Heart right ventricle (tissue), 16 donors: ENCODE results near the gene KIF3A. TPM values are rescaled to one million over a fixed set of nuclear protein-coding genes. Genes with fewer than 3 reads are reported as not detected.

Experiments used
- ATAC-seq, 8 donors: fragments of 200-7000 bp; cut with Tn5 transposase; one replicate each; pipeline ENCODE4 v1.9.1; 2020; ENCODE audit warnings: mild to moderate bottlenecking in 8 of 8, moderate library complexity in 8 of 8, moderate number of reproducible peaks in 1 of 8
- DNase-seq, 2 donors: peaks; one replicate each; pipeline ENCODE4 v3.0.0-alpha.2; 2020
- H3K27ac ChIP-seq, 10 donors: fragments of 200-600 bp; sonication (generic) in 2 of 10; one replicate each; pipeline versions ENCODE4 v1.5.0 to v1.8.0; 2020 to 2022; ENCODE audit warnings: mild to moderate bottlenecking in 3 of 10
- H3K27me3 ChIP-seq, 7 donors: fragments of 200-600 bp; one replicate each; pipeline ENCODE4 v1.8.0; 2021 to 2022; ENCODE audit warnings: mild to moderate bottlenecking in 2 of 7
- H3K36me3 ChIP-seq, 9 donors: fragments of 200-600 bp; sonication (generic) in 1 of 9; one replicate each; pipeline versions ENCODE4 v1.5.0 to v1.8.0; 2020 to 2022; ENCODE audit warnings: mild to moderate bottlenecking in 2 of 9
- H3K4me1 ChIP-seq, 9 donors: fragments of 200-600 bp; sonication (generic) in 1 of 9; one replicate each; pipeline versions ENCODE4 v1.5.0 to v1.8.0; 2020 to 2022; ENCODE audit warnings: mild to moderate bottlenecking in 4 of 9
- H3K4me3 ChIP-seq, 10 donors: fragments of 200-600 bp; sonication (generic) in 2 of 10; one replicate each; pipeline versions ENCODE4 v1.5.0 to v1.8.0; 2020 to 2022; ENCODE audit warnings: mild to moderate bottlenecking in 7 of 10, moderate library complexity in 2 of 10
- H3K9me3 ChIP-seq, 11 donors: fragments of 200-600 bp in 10 of 11; sonication (generic) in 2 of 11; one replicate each; pipeline versions ENCODE4 v1.5.0 to v1.8.0; 2013 to 2022; ENCODE audit warnings: mild to moderate bottlenecking in 2 of 11, control low read depth in 1 of 11, moderate library complexity in 1 of 11
- CTCF ChIP-seq, 9 donors: fragments of 200-600 bp; sonication (generic) in 2 of 9; IDR thresholded peaks; one replicate each; pipeline versions ENCODE4 v1.5.0 to v1.8.0; 2021 to 2022; ENCODE audit warnings: antibody characterized with exemption in 9 of 9, mild to moderate bottlenecking in 5 of 9, moderate library complexity in 1 of 9
- WGBS, 2 donors: extraction: QIAGEN DNeasy Blood & Tissue Kit; methylation state at CpG; one replicate each; pipeline ENCODE4 v1.1.7; 2013; ENCODE audit warnings: inconsistent platforms in 1 of 2; 5-methylcytosine and 5-hydroxymethylcytosine counted together
- intact Hi-C, 10 donors: fragments of 100-400 bp; cut with DNase I; formaldehyde crosslinking; loops; one replicate each; pipeline versions ENCODE4 v1.11.1 to v1.14.2; 2022
- polyA plus RNA-seq, 2 donors: library from polyadenylated mRNA; stranded (reverse); fragments of 200-250 nt; gene quantifications; one replicate each; pipeline ENCODE4 v1.2.3, GENCODE V29; 2013
- total RNA-seq, 10 donors: library from RNA; stranded (reverse); fragmentation: NEBNext Ultra II Directional in 3 of 10; extraction: Animal tissue kit (Norgen Biotek cat#: 25700) in 3 of 10; gene quantifications; one replicate each; pipeline versions ENCODE4 v1.2.1 to v1.2.4, GENCODE V29; 2021 to 2023
- donor health status: Arrhythmogenic right ventricular cardiomyopathy.
- donor health status: ischemic (EF 13 %, LVEDD 7.1; RV severe dilation, severe dysfunction).
- donor health status: healthy with polysubstance abuse.
- donor health status: DM: no; HTN: yes; CAD: no.
- donor health status: DM: no; HTN: no; CAD: no.
- donor health status: ischemic (EF 25% LVEDD 6.9; RV normal size, moderate dysfunction).
- donor health status: ischemic (EF 25% LVEDD 5.7; RV mildly dilated, moderate dysfunction).
- donor health status: healthy.
- donor health status: DM: yes; HTN: yes; CAD: no.
- donor health status: Ischemic cardiomyopathy.
- donor health status: ischemic (EF 35%, LVEDD 5.7; RV mildly dilated, moderate dysfunction).
- donor health status: nonischemic (EF 11% LVEDD 7.7; RV severe dilation, severe dysfunction).
- donor health status: DM: yes; HTN: yes; CAD: no.
- donor health status: PGD.
- donor health status: ischemic (EF 29% LVEDD 5.4; RV normal size, mild dysfunction).
- donor health status: nonischemic (EF 23%, LVEDD 6.1; RV moderate dilation, normal function).

The KIF3A gene
- total and polyA plus RNA-seq, 12 donors: 2.2 to 18.6 (median 12.5) TPM

GRCh38 chr5:132677191-132677590 is 60.2 kb downstream of the KIF3A start:
- TF ChIP-seq CTCF (IDR thresholded peaks at IDR 0.05): peak in 1 of 9 donors; percentile 7
- no peaks in the 10 kb centered on the region for H3K36me3 ChIP-seq
- WGBS, 2 donors: 54% methylated on average over 7 of the region's 7 CpGs
- peaks cover 0 to 21% (median 0%) of the 10 kb centered on the region in 9 donors for H3K4me1 ChIP-seq
- H3K9me3 ChIP-seq: no peaks in the 10 kb centered on the region
- intact Hi-C loops: no loop called here
- H3K27me3 ChIP-seq: no peaks in the 10 kb centered on the region
- no peak for DNase-seq
- H3K4me3 ChIP-seq: no peak overlapping the region
- H3K27ac ChIP-seq: no peak overlapping the region
- ATAC-seq: peak in 4 of 8 donors; percentile 43 to 76 (median 68)

GRCh38 chr5:132675936-132676689 is 61.2 kb downstream of the KIF3A start:
- ATAC-seq (no peak), DNase-seq (no peak)
- no peaks in the 10 kb centered on the region for H3K9me3 ChIP-seq
- peaks cover 0 to 21% (median 0%) of the 10 kb centered on the region in 9 donors for H3K4me1 ChIP-seq
- TF ChIP-seq CTCF (IDR thresholded peaks at IDR 0.05): no peak
- no peaks in the 10 kb centered on the region for H3K36me3 ChIP-seq
- WGBS, 2 donors: 94 to 96% methylated on average over 11 of the region's 11 CpGs
- intact Hi-C loops: no loop called here
- no peak overlapping the region for H3K4me3 ChIP-seq
- no peak overlapping the region for H3K27ac ChIP-seq
- no peaks in the 10 kb centered on the region for H3K27me3 ChIP-seq

- intact Hi-C loops: no loop called here
- DNase-seq (no peak), ATAC-seq (peak in 6 of 8 donors; percentile 31 to 66 (median 56))
- no peak overlapping the region for H3K4me3 ChIP-seq
- 67 to 73% methylated on average over 13 of the region's 13 CpGs for WGBS, 2 donors
- no peaks in the 10 kb centered on the region for H3K36me3 ChIP-seq
- no peak for TF ChIP-seq CTCF (IDR thresholded peaks at IDR 0.05)
- H3K4me1 ChIP-seq: peaks cover 0 to 21% (median 0%) of the 10 kb centered on the region in 9 donors
- H3K9me3 ChIP-seq: no peaks in the 10 kb centered on the region
- H3K27me3 ChIP-seq: no peaks in the 10 kb centered on the region
- peak overlapping the region in 1 of 10 donors; percentile 50 for H3K27ac ChIP-seq
Measured at GRCh38 chr5:132674671-132675506, 62.5 kb downstream of the KIF3A start.

- Histone ChIP-seq H3K4me1 (peaks cover 0 to 21% (median 0%) of the 10 kb centered on the region in 9 donors), H3K9me3 (no peaks in the 10 kb centered on the region), H3K27me3 (no peaks in the 10 kb centered on the region), H3K27ac (peak within 1 kb of the TSS in 1 of 10 donors; percentile 50), H3K36me3 (no peaks in the 10 kb centered on the region), H3K4me3 (no peak within 1 kb of the TSS)
- intact Hi-C loops: no loop called here
- TF ChIP-seq CTCF (IDR thresholded peaks at IDR 0.05): no peak
- no peak for DNase-seq
- WGBS, 2 donors: 74 to 76% methylated on average over 14 of the region's 14 CpGs
- no peak for ATAC-seq
Measured at GRCh38 chr5:132673939-132674630, 63.3 kb downstream of the KIF3A start, which contains the start of gene IL4. Gene IL4, plus strand, starts transcription at chr5:132673989. Its CDS starts 62 bp downstream, at chr5:132674051.
